ENCODE data around the gene AGRP. TPM values are rescaled to one million over a fixed set of nuclear protein-coding genes. Genes with fewer than 3 reads are reported as not detected.

Gene AGRP, protein sequence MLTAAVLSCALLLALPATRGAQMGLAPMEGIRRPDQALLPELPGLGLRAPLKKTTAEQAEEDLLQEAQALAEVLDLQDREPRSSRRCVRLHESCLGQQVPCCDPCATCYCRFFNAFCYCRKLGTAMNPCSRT
- not detected in 2 replicates for total RNA-seq

DNA sequence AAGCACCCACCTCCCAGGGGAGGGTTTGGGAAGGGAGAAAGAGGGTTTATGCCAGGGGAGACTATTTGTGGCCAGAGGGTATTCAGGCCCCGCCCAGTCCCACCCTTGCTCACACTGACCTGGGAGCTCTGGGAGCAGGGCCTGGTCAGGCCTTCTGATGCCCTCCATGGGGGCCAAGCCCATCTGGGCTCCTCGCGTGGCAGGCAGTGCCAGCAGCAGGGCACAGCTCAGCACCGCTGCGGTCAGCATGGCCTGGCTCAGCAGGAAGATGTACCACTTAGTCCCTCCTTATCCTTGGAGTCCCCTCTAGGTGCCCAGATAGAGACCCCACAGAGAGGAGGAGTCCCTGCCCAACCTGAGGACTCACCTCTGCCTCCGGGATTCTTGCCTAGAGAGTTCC lies at the start of gene AGRP:
AGRP (minus strand) TSS at position 398 of the 400 bp plus-strand sequence; CDS start at position 249, 149 bp downstream.

DNA sequence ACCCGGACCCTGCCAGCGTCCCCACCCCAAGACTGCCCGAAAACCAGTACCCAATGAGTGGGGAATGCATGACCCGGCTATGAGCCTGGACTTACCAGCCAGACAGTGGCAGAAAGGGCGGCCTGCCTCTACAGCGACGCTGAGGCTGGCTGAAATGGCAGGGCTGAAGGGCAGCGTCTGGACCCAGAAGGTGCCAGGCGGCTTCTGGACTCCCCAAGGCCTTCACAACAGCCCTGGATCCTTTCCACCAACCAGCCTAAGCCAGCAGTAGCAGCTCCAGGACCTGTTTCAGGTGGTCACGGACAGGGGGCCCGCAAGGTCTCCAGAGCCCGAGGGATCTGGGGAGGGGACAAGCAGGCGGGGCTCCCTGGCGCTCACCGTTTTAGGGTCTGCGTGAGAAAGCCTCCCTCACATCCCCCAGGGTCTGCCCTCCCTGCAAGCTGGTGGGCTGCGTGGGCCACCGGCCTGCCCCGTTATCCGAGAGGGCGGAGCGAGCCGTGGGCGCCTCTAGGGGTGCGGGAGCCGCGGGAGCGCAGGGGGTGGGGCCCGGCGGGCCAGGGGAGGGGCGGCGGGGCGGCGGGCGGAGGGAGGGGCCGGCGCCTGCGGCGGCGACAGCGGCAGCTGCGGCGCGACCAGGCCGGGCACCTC lies 45.0 kb upstream of the AGRP start, which contains the start of gene RIPOR1:
RIPOR1 (plus strand) TSS at position 608 of the 648 bp plus-strand sequence. CDS start 9,618 bp downstream, outside the sequence.

DNA sequence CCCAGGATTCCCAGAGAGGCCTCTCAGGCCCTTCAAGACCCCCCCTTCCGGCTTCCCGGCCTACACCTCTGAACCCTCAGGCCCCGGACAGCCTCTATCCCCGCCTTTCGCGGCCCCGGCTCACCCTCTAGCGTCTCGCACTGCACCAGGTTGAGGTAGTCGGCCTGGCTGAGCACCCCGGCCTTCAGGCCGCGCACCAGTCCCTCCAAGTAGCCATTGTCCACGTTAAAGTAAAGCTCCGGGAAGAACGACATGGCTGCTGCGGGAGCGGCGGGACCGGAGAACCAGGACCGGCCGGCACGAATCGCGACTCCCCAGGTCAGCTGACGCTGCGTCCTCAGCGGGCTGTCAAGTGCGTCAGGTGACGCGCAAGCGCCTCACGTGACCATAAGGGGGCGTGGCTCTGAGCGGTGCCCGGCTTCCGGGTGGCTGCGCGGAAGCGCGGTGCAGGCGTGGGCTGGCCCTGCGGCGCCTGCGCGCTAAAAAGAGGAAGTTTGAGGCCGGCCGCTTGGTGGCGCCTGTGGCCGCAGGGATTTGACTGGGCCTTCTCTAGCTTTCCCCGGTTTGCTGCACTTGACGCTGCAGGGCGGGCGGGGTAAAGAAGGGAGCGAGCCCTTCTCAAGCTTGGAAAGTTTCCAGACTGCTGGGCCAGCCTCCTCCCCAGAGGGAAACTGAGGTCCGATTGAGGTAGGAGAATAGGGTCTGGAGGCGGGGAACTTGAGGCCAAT lies 2.4 kb downstream of the AGRP start, which contains the start of gene ATP6V0D1:
ATP6V0D1 (minus strand) TSS at position 325 of the 728 bp plus-strand sequence; CDS start at position 254, 71 bp downstream.

Other genes starting within 250 kb of the AGRP start
- gene FHOD1, start 236.1 kb downstream of the AGRP start, total RNA-seq, result 14.1 and 18.8 TPM in 2 replicates
- gene SLC9A5, start 234.6 kb downstream of the AGRP start, total RNA-seq, result 1.4 and 2.9 TPM in 2 replicates
- 21.5 and 25.0 TPM in 2 replicates for gene PLEKHG4, start 204.0 kb downstream of the AGRP start, total RNA-seq
- under 0.01 and 0.12 TPM in 2 replicates for gene KCTD19, start 156.8 kb downstream of the AGRP start, total RNA-seq
- gene LRRC36, start 156.7 kb downstream of the AGRP start, total RNA-seq, result 0.22 and 1.00 TPM in 2 replicates
- gene TPPP3, start 90.0 kb downstream of the AGRP start, total RNA-seq, result 0.62 and 0.77 TPM in 2 replicates
- 6.2 and 7.4 TPM in 2 replicates for gene ZDHHC1, start 67.1 kb downstream of the AGRP start, total RNA-seq
- 0.37 TPM in 1 of 2 replicates, not detected in the other for gene HSD11B2, start 52.4 kb downstream of the AGRP start, total RNA-seq
- 107 and 119 TPM in 2 replicates for gene ATP6V0D1, start 2.4 kb downstream of the AGRP start, total RNA-seq
- gene RIPOR1, start 45.3 kb upstream of the AGRP start, total RNA-seq, result 38.7 and 39.7 TPM in 2 replicates
- 20.5 and 26.3 TPM in 2 replicates for gene CTCF, start 79.0 kb upstream of the AGRP start, total RNA-seq
- 0.22 and 1.1 TPM in 2 replicates for gene CARMIL2, start 161.6 kb upstream of the AGRP start, total RNA-seq
- 13.0 and 19.8 TPM in 2 replicates for gene ACD, start 176.7 kb upstream of the AGRP start, total RNA-seq
- 2.2 and 4.0 TPM in 2 replicates for gene PARD6A, start 177.4 kb upstream of the AGRP start, total RNA-seq
- gene ENKD1, start 183.2 kb upstream of the AGRP start, total RNA-seq, result 20.4 and 21.2 TPM in 2 replicates
- 3.4 and 4.0 TPM in 2 replicates for gene C16orf86, start 183.3 kb upstream of the AGRP start, total RNA-seq
- gene GFOD2, start 235.8 kb upstream of the AGRP start, total RNA-seq, result 17.1 and 20.5 TPM in 2 replicates

Data from uterine smooth muscle cell (primary cell).